Vagina (tissue), 2 donors: ENCODE results near the gene SETD3. TPM values are rescaled to one million over a fixed set of nuclear protein-coding genes. Genes with fewer than 3 reads are reported as not detected.

Experiments
- DNase-seq, 2 donors: peaks; one replicate each; pipeline ENCODE4 v3.0.0-alpha.2; 2017; ENCODE audit errors: extremely low spot score in 2 of 2
- H3K27ac ChIP-seq: fragments of 200-600 bp; sonication (generic); one replicate; pipeline ENCODE4 v1.5.1; 2019
- H3K27me3 ChIP-seq: fragments of 200-600 bp; sonication (generic); one replicate; pipeline ENCODE4 v1.5.1; 2019
- H3K36me3 ChIP-seq, 2 donors: fragments of 200-600 bp; sonication (generic); one replicate each; pipeline ENCODE4 v1.5.1; 2017 to 2019
- H3K4me1 ChIP-seq: fragments of 200-600 bp; sonication (generic); one replicate; pipeline ENCODE4 v1.5.1; 2019
- H3K4me3 ChIP-seq, 2 donors: fragments of 200-600 bp; sonication (generic); 1 replicate in 1 of 2; 2 replicates in 1 of 2; pipeline ENCODE4 v1.5.1; 2016 to 2019
- H3K9me3 ChIP-seq: fragments of 200-600 bp; sonication (generic); one replicate; pipeline ENCODE4 v1.5.1; 2019
- CTCF ChIP-seq, 3 experiments: fragments of 450-650 bp in 2 of 3; fragments of 200-600 bp in 1 of 3; sonication (generic) in 1 of 3; IDR thresholded peaks; one replicate each; pipeline ENCODE4 v1.5.1; 2017 to 2019; ENCODE audit warnings: antibody characterized with exemption in 3 of 3, mild to moderate bottlenecking in 2 of 3, moderate library complexity in 2 of 3
- POLR2A ChIP-seq, 2 donors: fragments of 450-650 bp; IDR thresholded peaks; one replicate each; pipeline ENCODE4 v1.6.1; 2017; ENCODE audit warnings: antibody characterized with exemption in 2 of 2, mild to moderate bottlenecking in 2 of 2, moderate library complexity in 2 of 2
- POLR2AphosphoS5 ChIP-seq, 2 donors: sonication (generic); formaldehyde crosslinking; IDR thresholded peaks; one replicate each; pipeline ENCODE4 v1.9.0; 2017; ENCODE audit warnings: antibody characterized with exemption in 2 of 2, mild to moderate bottlenecking in 2 of 2, low read depth in 1 of 2; ENCODE audit not compliant: insufficient read depth in 1 of 2
- intact Hi-C: fragments of 100-400 bp; cut with DNase I; formaldehyde crosslinking; loops from one replicate; pipeline ENCODE4 v1.15.1; 2023
- total RNA-seq: library from RNA; depleted of rRNA; stranded (reverse); fragments of >200 nt; gene quantifications from one replicate; pipeline ENCODE4 v1.2.3, GENCODE V29; 2016

Gene SETD3
- total RNA-seq, 1 donor from 2014 or later = 49.8 TPM

DNA sequence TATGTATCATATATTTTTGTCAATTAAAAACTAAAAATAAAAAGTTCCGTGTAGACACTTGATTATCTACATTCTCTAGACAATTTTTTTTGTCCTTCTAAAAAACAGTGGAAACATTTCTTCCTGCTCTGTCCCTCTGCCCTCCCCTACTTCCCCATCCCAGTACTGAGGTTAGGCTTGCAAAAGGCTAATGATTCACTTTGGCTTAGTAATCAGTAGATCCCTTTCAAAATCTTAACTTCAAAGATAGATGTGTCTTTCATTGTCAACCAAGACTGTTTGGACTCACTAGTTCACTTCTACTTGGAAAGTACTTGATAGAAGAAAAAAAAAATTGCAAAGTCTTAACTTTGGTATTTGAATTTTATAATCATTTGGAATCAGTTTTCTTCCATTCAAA is 3.8 kb downstream of the SETD3 start:
- H3K4me1 ChIP-seq = peaks cover 40% of the 10 kb centered on the region
- TF ChIP-seq POLR2A (IDR thresholded peaks at IDR 0.05) = no peak
- no peak for TF ChIP-seq CTCF (IDR thresholded peaks at IDR 0.05)
- no peak for TF ChIP-seq POLR2AphosphoS5 (IDR thresholded peaks at IDR 0.05; ENCODE audit: insufficient read depth in 1 of 2, low read depth in 1 of 2)
- no peaks in the 10 kb centered on the region for H3K36me3 ChIP-seq

DNA sequence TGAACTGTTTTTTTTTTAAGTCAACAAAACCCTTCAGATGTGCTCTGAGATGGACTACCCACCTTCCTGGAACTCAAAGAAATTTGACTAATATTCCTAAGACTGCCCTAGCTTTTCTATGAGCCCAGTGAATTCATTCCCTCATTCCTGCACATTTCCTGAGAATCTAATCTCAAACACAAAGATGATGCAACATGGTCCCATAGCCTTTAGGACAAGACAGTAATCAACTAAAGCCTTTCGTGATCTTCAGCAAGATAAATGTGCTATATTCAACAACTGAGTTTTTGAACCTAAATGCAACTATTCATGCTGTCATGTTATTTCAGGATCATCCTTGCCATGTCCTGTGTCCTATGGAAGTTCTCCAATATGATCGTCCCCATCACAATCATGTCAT is 5.0 kb downstream of the SETD3 start:
- intact Hi-C loops = no loop called here
- no peak for TF ChIP-seq POLR2AphosphoS5 (IDR thresholded peaks at IDR 0.05; ENCODE audit: insufficient read depth in 1 of 2, low read depth in 1 of 2)
- no peak for TF ChIP-seq POLR2A (IDR thresholded peaks at IDR 0.05)
- TF ChIP-seq CTCF (IDR thresholded peaks at IDR 0.05) = no peak
- H3K27me3 ChIP-seq = no peaks in the 10 kb centered on the region
- DNase-seq = no peak
- H3K4me1 ChIP-seq = peaks cover 40% of the 10 kb centered on the region
- H3K27ac ChIP-seq = no peak overlapping the region
- no peaks in the 10 kb centered on the region for H3K9me3 ChIP-seq
- no peaks in the 10 kb centered on the region for H3K36me3 ChIP-seq
- H3K4me3 ChIP-seq = no peak overlapping the region

More for the DNA sequence above, 3.8 kb downstream of the SETD3 start:
- H3K27ac ChIP-seq = no peak overlapping the region
- no peak overlapping the region for H3K4me3 ChIP-seq
- no peak for DNase-seq
- H3K9me3 ChIP-seq = no peaks in the 10 kb centered on the region
- H3K27me3 ChIP-seq = no peaks in the 10 kb centered on the region
- intact Hi-C loops = no loop called here

- Histone ChIP-seq H3K4me3 (no peak overlapping the region), H3K9me3 (no peaks in the 10 kb centered on the region), H3K4me1 (peaks cover 40% of the 10 kb centered on the region), H3K36me3 (no peaks in the 10 kb centered on the region), H3K27me3 (no peaks in the 10 kb centered on the region), H3K27ac (no peak overlapping the region)
- TF ChIP-seq POLR2AphosphoS5 (IDR thresholded peaks at IDR 0.05; ENCODE audit: insufficient read depth in 1 of 2, low read depth in 1 of 2) (no peak), CTCF (IDR thresholded peaks at IDR 0.05) (no peak), POLR2A (IDR thresholded peaks at IDR 0.05) (no peak)
- intact Hi-C loops = no loop called here
- DNase-seq = no peak
Observed at GRCh38 chr14:99475179-99475578, 5.5 kb downstream of the SETD3 start.

- Histone ChIP-seq H3K4me3 (no peak overlapping the region), H3K27ac (no peak overlapping the region), H3K36me3 (no peaks in the 10 kb centered on the region), H3K4me1 (peaks cover 39% of the 10 kb centered on the region), H3K9me3 (no peaks in the 10 kb centered on the region), H3K27me3 (no peaks in the 10 kb centered on the region)
- TF ChIP-seq POLR2AphosphoS5 (IDR thresholded peaks at IDR 0.05; ENCODE audit: insufficient read depth in 1 of 2, low read depth in 1 of 2) (no peak), POLR2A (IDR thresholded peaks at IDR 0.05) (no peak), CTCF (IDR thresholded peaks at IDR 0.05) (no peak)
- DNase-seq = no peak
- intact Hi-C loops = loop anchor here (5.0 kb wide), 1 partner anchor 599 kb away; no protein-coding TSS in a partner anchor
Observed at GRCh38 chr14:99473458-99473857, 7.2 kb downstream of the SETD3 start.

DNA sequence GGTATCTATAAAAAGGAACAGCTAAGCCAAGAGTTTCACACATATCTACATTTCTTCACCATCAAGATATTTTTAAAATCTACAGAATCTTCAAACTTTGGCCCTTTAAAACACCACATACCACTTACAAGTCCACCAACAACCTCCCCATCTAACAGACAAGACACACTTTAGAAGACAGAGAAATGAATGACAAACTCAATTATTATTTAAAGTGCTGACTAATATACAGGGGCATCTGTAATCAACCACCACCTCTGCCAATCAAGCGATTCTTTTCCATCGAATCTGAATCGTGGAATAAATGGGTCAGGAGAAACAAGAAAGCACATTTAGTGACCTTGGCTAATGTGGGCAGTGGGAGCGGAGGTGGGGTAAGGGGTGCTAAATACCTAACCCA is 7.7 kb downstream of the SETD3 start:
- intact Hi-C loops = loop anchor here (5.0 kb wide), 1 partner anchor 599 kb away; no protein-coding TSS in a partner anchor
- DNase-seq = no peak
- Histone ChIP-seq H3K4me3 (no peak overlapping the region), H3K36me3 (no peaks in the 10 kb centered on the region), H3K9me3 (no peaks in the 10 kb centered on the region), H3K27me3 (no peaks in the 10 kb centered on the region), H3K27ac (no peak overlapping the region), H3K4me1 (peaks cover 37% of the 10 kb centered on the region)
- TF ChIP-seq POLR2A (IDR thresholded peaks at IDR 0.05) = no peak
- no peak for TF ChIP-seq CTCF (IDR thresholded peaks at IDR 0.05)
- no peak for TF ChIP-seq POLR2AphosphoS5 (IDR thresholded peaks at IDR 0.05; ENCODE audit: insufficient read depth in 1 of 2, low read depth in 1 of 2)
